CD4-positive, alpha-beta T cell treated with Interferon gamma for 1 hour (primary cell): Measurements from ENCODE around the gene UBE2L5.

Experiments
- DNase-seq: peaks from one replicate; pipeline ENCODE4 v3.0.0-alpha.2; 2020

UBE2L5 gene

GRCh38 chr13:30477346-30478195 lies 55.3 kb downstream of the UBE2L5 start:
- no peak for DNase-seq
